ENCODE data around the gene CHMP6.

Gene CHMP6

GRCh38 chr17:80970762-80971703 lies 20.6 kb upstream of the CHMP6 start:
- DNase-seq (ENCODE audit: low read depth in 3 of 3, low spot score in 1 of 3), result no peak

GRCh38 chr17:80971704-80972304 lies 19.8 kb upstream of the CHMP6 start:
- DNase-seq (ENCODE audit: low read depth in 3 of 3, low spot score in 1 of 3), result no peak

- DNase-seq (ENCODE audit: low read depth in 3 of 3, low spot score in 1 of 3), result no peak
Observed at GRCh38 chr17:80976701-80977100, 14.9 kb upstream of the CHMP6 start.

GRCh38 chr17:80977172-80977571 lies 14.5 kb upstream of the CHMP6 start:
- no peak for DNase-seq (ENCODE audit: low read depth in 3 of 3, low spot score in 1 of 3)

- DNase-seq (ENCODE audit: low read depth in 3 of 3, low spot score in 1 of 3), result no peak
Observed at GRCh38 chr17:80978499-80979497, 12.8 kb upstream of the CHMP6 start.

GRCh38 chr17:80979547-80980378 lies 11.9 kb upstream of the CHMP6 start:
- DNase-seq (ENCODE audit: low read depth in 3 of 3, low spot score in 1 of 3), result no peak

GRCh38 chr17:80980397-80981061 lies 11.1 kb upstream of the CHMP6 start:
- DNase-seq (ENCODE audit: low read depth in 3 of 3, low spot score in 1 of 3), result peak in 1 of 3 donors; percentile 47

GRCh38 chr17:80981062-80981902 lies 10.4 kb upstream of the CHMP6 start:
- DNase-seq (ENCODE audit: low read depth in 3 of 3, low spot score in 1 of 3), result peak in 1 of 3 donors; percentile 33

GRCh38 chr17:80981929-80982425 lies 9.7 kb upstream of the CHMP6 start:
- no peak for DNase-seq (ENCODE audit: low read depth in 3 of 3, low spot score in 1 of 3)

- DNase-seq (ENCODE audit: low read depth in 3 of 3, low spot score in 1 of 3), result no peak
Observed at GRCh38 chr17:80982426-80982974, 9.1 kb upstream of the CHMP6 start.

- DNase-seq (ENCODE audit: low read depth in 3 of 3, low spot score in 1 of 3), result no peak
Observed at GRCh38 chr17:80983545-80983944, 8.1 kb upstream of the CHMP6 start.

- DNase-seq (ENCODE audit: low read depth in 3 of 3, low spot score in 1 of 3), result no peak
Observed at GRCh38 chr17:80984749-80985148, 6.9 kb upstream of the CHMP6 start.

- DNase-seq (ENCODE audit: low read depth in 3 of 3, low spot score in 1 of 3), result no peak
Observed at GRCh38 chr17:80986046-80986445, 5.6 kb upstream of the CHMP6 start.

- DNase-seq (ENCODE audit: low read depth in 3 of 3, low spot score in 1 of 3), result no peak
Observed at GRCh38 chr17:80986816-80987475, 4.7 kb upstream of the CHMP6 start.

- DNase-seq (ENCODE audit: low read depth in 3 of 3, low spot score in 1 of 3), result no peak
Observed at GRCh38 chr17:80987941-80988461, 3.6 kb upstream of the CHMP6 start.

- DNase-seq (ENCODE audit: low read depth in 3 of 3, low spot score in 1 of 3), result no peak
Observed at GRCh38 chr17:80989586-80989913, 2.1 kb upstream of the CHMP6 start.

GRCh38 chr17:80990921-80991644 lies 558 bp upstream of the CHMP6 start:
- no peak for DNase-seq (ENCODE audit: low read depth in 3 of 3, low spot score in 1 of 3)
